Measurements from ENCODE around the gene CD8A. TPM values are rescaled to one million over a fixed set of nuclear protein-coding genes. Genes with fewer than 3 reads are reported as not detected.

CD8A gene
- total RNA-seq, 2 experiments from 2014 or later = 419 to 432 TPM

- H3K4me1 Mint-ChIP-seq (ENCODE audit: low read depth) = peaks cover 84% of the 10 kb centered on the region
- TF ChIP-seq CTCF (IDR thresholded peaks at IDR 0.05) = no peak
- peak overlapping the region; percentile 72 for H3K4me3 Mint-ChIP-seq
- H3K9me3 Mint-ChIP-seq = peaks cover 5% of the 10 kb centered on the region
- ATAC-seq (peak; percentile 11), DNase-seq (peak; percentile 64)
- ChIA-PET POLR2A (interaction anchor here (1.1 to 12.6 kb wide), 10 partner anchors 8 to 39 kb away, joined by 3 to 129 read pairs (median 10); partner anchors contain the start of gene CD8A), CTCF (interaction anchor here (1.2 to 3.9 kb wide), 3 partner anchors 9 to 13 kb away, joined by 4 to 18 read pairs (median 7); no protein-coding TSS in a partner anchor)
- no peaks in the 10 kb centered on the region for H3K27me3 Mint-ChIP-seq
- H3K27ac Mint-ChIP-seq = peak overlapping the region; percentile 97
- intact Hi-C loops (cut with micrococcal nuclease) = no loop called here
- peaks cover 46% of the 10 kb centered on the region for H3K36me3 Mint-ChIP-seq (ENCODE audit: low read depth)
These were observed 30.6 kb upstream of the CD8A start for GRCh38 chr2:86821306-86821705.

- no peak for TF ChIP-seq CTCF (IDR thresholded peaks at IDR 0.05)
- Mint-ChIP-seq H3K4me1 (ENCODE audit: low read depth) (peaks cover 85% of the 10 kb centered on the region), H3K4me3 (peak overlapping the region; percentile 23), H3K36me3 (ENCODE audit: low read depth) (peaks cover 52% of the 10 kb centered on the region), H3K27me3 (no peaks in the 10 kb centered on the region), H3K9me3 (peaks cover 5% of the 10 kb centered on the region), H3K27ac (peak overlapping the region; percentile 97)
- no peak for ATAC-seq
- ChIA-PET POLR2A (interaction anchor here (0.7 to 12.6 kb wide), 6 partner anchors 11 to 73 kb away, joined by 3 to 129 read pairs (median 4); partner anchors contain the start of gene CD8A), CTCF (interaction anchor here (1.0 to 2.4 kb wide), 4 partner anchors 10 to 39 kb away, joined by 3 to 8 read pairs (median 3); no protein-coding TSS in a partner anchor)
- no peak for DNase-seq
- intact Hi-C loops (cut with micrococcal nuclease) = no loop called here
These were observed 28.2 kb upstream of the CD8A start for GRCh38 chr2:86818957-86819356.

GRCh38 chr2:86818114-86818801 lies 27.5 kb upstream of the CD8A start:
- Mint-ChIP-seq H3K4me3 (peak overlapping the region; percentile 23), H3K4me1 (ENCODE audit: low read depth) (peaks cover 86% of the 10 kb centered on the region), H3K9me3 (peaks cover 5% of the 10 kb centered on the region), H3K36me3 (ENCODE audit: low read depth) (peaks cover 59% of the 10 kb centered on the region), H3K27ac (peak overlapping the region; percentile 97), H3K27me3 (no peaks in the 10 kb centered on the region)
- DNase-seq (no peak), ATAC-seq (no peak)
- no peak for TF ChIP-seq CTCF (IDR thresholded peaks at IDR 0.05)
- ChIA-PET CTCF (interaction anchor here (1.0 to 2.4 kb wide), 4 partner anchors 9 to 39 kb away, joined by 3 to 8 read pairs (median 3); no protein-coding TSS in a partner anchor), POLR2A (interaction anchor here (0.7 to 12.6 kb wide), 6 partner anchors 11 to 73 kb away, joined by 3 to 129 read pairs (median 4); partner anchors contain the start of gene CD8A)
- intact Hi-C loops (cut with micrococcal nuclease) = no loop called here

- peak; percentile 51 for DNase-seq
- Mint-ChIP-seq H3K27ac (peak overlapping the region; percentile 87), H3K9me3 (peaks cover 1% of the 10 kb centered on the region), H3K27me3 (no peaks in the 10 kb centered on the region), H3K36me3 (ENCODE audit: low read depth) (peaks cover 71% of the 10 kb centered on the region), H3K4me3 (peak overlapping the region; percentile 32), H3K4me1 (ENCODE audit: low read depth) (peaks cover 83% of the 10 kb centered on the region)
- CTCF ChIA-PET = interaction anchor here (1.1 kb wide), 1 partner anchor 51 kb away, joined by 4 read pairs; no protein-coding TSS in a partner anchor
- TF ChIP-seq CTCF (IDR thresholded peaks at IDR 0.05) = no peak
- ATAC-seq = peak; percentile 82
- POLR2A ChIA-PET = interaction anchor here (0.6 to 5.2 kb wide), 6 partner anchors 9 to 42 kb away, joined by 3 to 69 read pairs (median 3); no protein-coding TSS in a partner anchor
- intact Hi-C loops (cut with micrococcal nuclease) = no loop called here
These were observed 24.9 kb upstream of the CD8A start for GRCh38 chr2:86815611-86816010.

Measured in activated CD8-positive, alpha-beta T cell treated with anti-CD3 and anti-CD28 coated beads for 36 hours (primary cell).